Gastroesophageal sphincter (tissue), 3 donors: ENCODE measurements around the gene PSKH1.

Source experiments
- EP300 ChIP-seq: sonication (generic); formaldehyde crosslinking; IDR thresholded peaks from one replicate; pipeline ENCODE4 v1.6.1; 2017; ENCODE audit warnings: antibody characterized with exemption, mild to moderate bottlenecking
- POLR2A ChIP-seq, 2 donors: fragments of 450-650 bp; IDR thresholded peaks; one replicate each; pipeline ENCODE4 v1.6.1; 2017; ENCODE audit warnings: antibody characterized with exemption in 2 of 2, mild to moderate bottlenecking in 2 of 2, moderate library complexity in 1 of 2
- POLR2AphosphoS5 ChIP-seq: sonication (generic); formaldehyde crosslinking; IDR thresholded peaks from one replicate; pipeline ENCODE4 v1.6.1; 2017; ENCODE audit warnings: antibody characterized with exemption
- TF ChIP-seq, protein P1 (sequence below), 4 experiments: fragments of 200-600 bp in 2 of 4; fragments of 450-650 bp in 2 of 4; sonication (generic) in 1 of 4; IDR thresholded peaks; one replicate each; pipeline ENCODE4 v1.5.1; 2017 to 2019; ENCODE audit warnings: antibody characterized with exemption in 4 of 4, mild to moderate bottlenecking in 2 of 4, moderate library complexity in 2 of 4

DNA sequence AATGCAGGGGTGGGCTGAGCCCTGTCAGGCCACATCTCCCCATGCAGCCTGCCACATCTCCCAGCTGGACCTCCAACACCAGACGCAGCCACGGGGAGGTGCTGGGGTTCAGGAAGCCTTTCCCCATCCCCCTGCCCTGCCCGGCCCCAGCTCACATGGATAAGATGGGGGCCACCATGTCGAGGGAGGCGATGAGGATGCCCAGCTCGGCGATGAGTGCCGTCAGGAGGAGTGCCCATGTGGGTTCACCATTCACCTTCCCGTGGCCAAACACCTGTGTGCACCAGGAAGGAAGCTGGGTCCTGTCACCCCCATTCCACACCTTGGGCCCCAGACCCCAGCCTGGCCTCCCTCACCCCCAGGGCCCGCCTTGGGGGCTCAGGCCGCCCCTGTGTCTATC lies 56.6 kb downstream of the PSKH1 start:
- TF ChIP-seq POLR2AphosphoS5 (no peak), POLR2A (IDR thresholded peaks at IDR 0.05) (no peak), EP300 (no peak)
- TF ChIP-seq, protein P1, sequence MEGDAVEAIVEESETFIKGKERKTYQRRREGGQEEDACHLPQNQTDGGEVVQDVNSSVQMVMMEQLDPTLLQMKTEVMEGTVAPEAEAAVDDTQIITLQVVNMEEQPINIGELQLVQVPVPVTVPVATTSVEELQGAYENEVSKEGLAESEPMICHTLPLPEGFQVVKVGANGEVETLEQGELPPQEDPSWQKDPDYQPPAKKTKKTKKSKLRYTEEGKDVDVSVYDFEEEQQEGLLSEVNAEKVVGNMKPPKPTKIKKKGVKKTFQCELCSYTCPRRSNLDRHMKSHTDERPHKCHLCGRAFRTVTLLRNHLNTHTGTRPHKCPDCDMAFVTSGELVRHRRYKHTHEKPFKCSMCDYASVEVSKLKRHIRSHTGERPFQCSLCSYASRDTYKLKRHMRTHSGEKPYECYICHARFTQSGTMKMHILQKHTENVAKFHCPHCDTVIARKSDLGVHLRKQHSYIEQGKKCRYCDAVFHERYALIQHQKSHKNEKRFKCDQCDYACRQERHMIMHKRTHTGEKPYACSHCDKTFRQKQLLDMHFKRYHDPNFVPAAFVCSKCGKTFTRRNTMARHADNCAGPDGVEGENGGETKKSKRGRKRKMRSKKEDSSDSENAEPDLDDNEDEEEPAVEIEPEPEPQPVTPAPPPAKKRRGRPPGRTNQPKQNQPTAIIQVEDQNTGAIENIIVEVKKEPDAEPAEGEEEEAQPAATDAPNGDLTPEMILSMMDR (IDR thresholded peaks at IDR 0.05) = no peak
